PC-9 (cell line): ENCODE results near the gene CDC42EP3. TPM values are rescaled to one million over a fixed set of nuclear protein-coding genes. Genes with fewer than 3 reads are reported as not detected.

Source experiments
- BruUV-seq: library from RNA; stranded (reverse); fragments of 400-500 nt; replicated peaks from 2 replicates; lab custom pipeline; 2021; lab: Mats Ljungman, UMichigan
- CTCF ChIA-PET: fragments of 300-600 bp; sonication (Branson Sonifier 250); formaldehyde crosslinking; loops from one replicate; lab custom pipeline; 2022; ENCODE audit warnings: antibody characterized with exemption; lab: Charles Lee
- POLR2A ChIA-PET: fragments of 300-600 bp; sonication (Branson Sonifier 250); formaldehyde crosslinking; loops from one replicate; lab custom pipeline; 2022; ENCODE audit warnings: antibody characterized with exemption; ENCODE audit not compliant: unreplicated experiment; lab: Charles Lee
- DNase-seq, 2 experiments: peaks; one replicate each; pipeline versions ENCODE4 v3.0.0 to v3.0.0-alpha.2; 2015 to 2022; ENCODE audit warnings: mixed read lengths in 1 of 2
- H2AFZ ChIP-seq: fragments of 200-600 bp; sonication (generic); 2 replicates; pipeline ENCODE4 v1.8.1; 2017; ENCODE audit warnings: antibody characterized with exemption
- H3F3A ChIP-seq: fragments of 200-600 bp; sonication (generic); 2 replicates; pipeline ENCODE4 v1.8.1; 2017; ENCODE audit warnings: antibody characterized with exemption, mild to moderate bottlenecking, low read depth; ENCODE audit not compliant: insufficient read depth
- H3K27ac ChIP-seq: fragments of 200-600 bp; sonication (generic); 2 replicates; pipeline ENCODE4 v1.6.1; 2016; ENCODE audit warnings: mixed run types
- H3K27me3 ChIP-seq: fragments of 200-600 bp; sonication (generic); 2 replicates; pipeline ENCODE4 v1.6.1; 2016; ENCODE audit warnings: low read depth, mixed run types; ENCODE audit not compliant: insufficient read depth
- H3K36me3 ChIP-seq: fragments of 200-600 bp; sonication (generic); 2 replicates; pipeline ENCODE4 v1.6.1; 2016; ENCODE audit warnings: low read depth, mixed run types
- H3K4me1 ChIP-seq: fragments of 200-600 bp; sonication (generic); replicated peaks from 2 replicates; pipeline ENCODE4 v1.6.1; 2016; ENCODE audit warnings: mixed run types; ENCODE audit not compliant: insufficient read depth
- H3K4me2 ChIP-seq: fragments of 200-600 bp; sonication (generic); 2 replicates; pipeline ENCODE4 v1.6.1; 2017; ENCODE audit warnings: mixed run types
- H3K4me3 ChIP-seq: fragments of 200-600 bp; sonication (generic); 2 replicates; pipeline ENCODE4 v1.6.1; 2016; ENCODE audit warnings: mixed run types
- H3K79me2 ChIP-seq: fragments of 200-600 bp; sonication (generic); 2 replicates; pipeline ENCODE4 v1.6.1; 2017; ENCODE audit warnings: low read depth, mixed run types
- H3K9me2 ChIP-seq: fragments of 200-600 bp; sonication (generic); 2 replicates; pipeline ENCODE4 v1.8.1; 2017; ENCODE audit warnings: mild to moderate bottlenecking; ENCODE audit not compliant: insufficient read depth
- H3K9me3 ChIP-seq: fragments of 200-600 bp; sonication (generic); 2 replicates; pipeline ENCODE4 v1.8.1; 2016; ENCODE audit warnings: low read depth; ENCODE audit not compliant: insufficient read depth
- H4K20me1 ChIP-seq: fragments of 200-600 bp; sonication (generic); 2 replicates; pipeline ENCODE4 v1.8.1; 2017; ENCODE audit not compliant: insufficient read depth
- CTCF ChIP-seq: fragments of 200-600 bp; sonication (generic); conservative IDR thresholded peaks from 2 replicates; pipeline ENCODE4 v1.6.1; 2017; ENCODE audit warnings: mixed run types, antibody characterized with exemption, mild to moderate bottlenecking, moderate library complexity
- EZH2 ChIP-seq: fragments of 200-600 bp; sonication (generic); IDR thresholded peaks from 2 replicates; pipeline ENCODE4 v1.8.0; 2017; ENCODE audit warnings: antibody characterized with exemption, low read depth
- intact Hi-C: fragments of 100-400 bp; cut with micrococcal nuclease; formaldehyde crosslinking; loops from one replicate; pipeline ENCODE4 v1.10.0; 2022; ENCODE audit not compliant: unreplicated experiment
- total RNA-seq: library from RNA; stranded (reverse); gene quantifications from 2 replicates; pipeline ENCODE4 v1.2.3, GENCODE V29; 2021

CDC42EP3 gene
- total RNA-seq, 1 experiment from 2014 or later = 54.1 TPM

GRCh38 chr2:37645836-37646235, 25.6 kb downstream of the CDC42EP3 start:
- ChIA-PET POLR2A (no interaction called here), CTCF (no interaction called here)
- DNase-seq = no peak
- Histone ChIP-seq H3K9me3 (peaks cover 6% of the 10 kb centered on the region; the same call in 1 of the 2 replicates), H3K4me1 (no peaks in the 10 kb centered on the region), H2AFZ (no peak overlapping the region), H3K27ac (no peak overlapping the region), H3K9me2 (no peaks in the 10 kb centered on the region), H3K79me2 (peaks cover 65% of the 10 kb centered on the region), H3K27me3 (no peaks in the 10 kb centered on the region), H3K36me3 (peaks cover 72% of the 10 kb centered on the region), H4K20me1 (0 out of 2 replicates have a peak, but pooled peaks cover 3% of the 10 kb centered on the region), H3K4me2 (no peak overlapping the region), H3F3A (peaks cover 8% of the 10 kb centered on the region), H3K4me3 (no peak overlapping the region)
- BruUV-seq = no TSS peak
- intact Hi-C loops = no loop called here
- no peak for TF ChIP-seq CTCF
- no peak for TF ChIP-seq EZH2

DNA sequence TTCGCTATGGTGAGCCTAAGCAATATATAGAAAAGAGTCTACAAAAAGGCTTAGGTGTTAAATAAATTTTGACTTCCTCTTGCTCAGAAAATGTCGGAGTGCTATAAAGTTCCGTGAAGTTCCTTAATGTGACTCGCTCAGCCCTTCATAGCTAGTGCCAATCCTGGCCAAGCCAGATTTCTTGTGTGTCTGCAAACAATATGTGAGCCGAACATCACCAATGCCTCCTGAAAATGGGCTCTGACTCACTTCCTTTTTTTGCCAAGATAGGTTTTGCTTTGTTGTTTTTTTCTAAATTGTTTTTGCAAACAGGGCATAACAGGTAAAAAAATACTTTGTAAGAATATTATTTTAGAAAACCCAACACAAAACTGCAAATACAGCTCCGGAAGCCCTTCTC, 26.1 kb downstream of the CDC42EP3 start:
- Histone ChIP-seq H4K20me1 (0 out of 2 replicates have a peak, but pooled peaks cover under 1% of the 10 kb centered on the region), H3K4me2 (no peak overlapping the region), H3K27me3 (no peaks in the 10 kb centered on the region), H3F3A (peaks cover 8% of the 10 kb centered on the region), H3K36me3 (peaks cover 69% of the 10 kb centered on the region), H3K4me3 (no peak overlapping the region), H3K79me2 (peaks cover 61% of the 10 kb centered on the region), H3K9me3 (peaks cover 6% of the 10 kb centered on the region; the same call in 1 of the 2 replicates), H3K9me2 (no peaks in the 10 kb centered on the region), H3K4me1 (no peaks in the 10 kb centered on the region), H3K27ac (no peak overlapping the region), H2AFZ (no peak overlapping the region)
- TF ChIP-seq EZH2 (no peak), CTCF (no peak)
- no peak for DNase-seq
- intact Hi-C loops = no loop called here
- TSS peak; percentile 4 for BruUV-seq
- CTCF ChIA-PET = no interaction called here
- POLR2A ChIA-PET = interaction anchor here (0.6 kb wide), 1 partner anchor 87 kb away, joined by 6 read pairs; no protein-coding TSS in a partner anchor

DNA sequence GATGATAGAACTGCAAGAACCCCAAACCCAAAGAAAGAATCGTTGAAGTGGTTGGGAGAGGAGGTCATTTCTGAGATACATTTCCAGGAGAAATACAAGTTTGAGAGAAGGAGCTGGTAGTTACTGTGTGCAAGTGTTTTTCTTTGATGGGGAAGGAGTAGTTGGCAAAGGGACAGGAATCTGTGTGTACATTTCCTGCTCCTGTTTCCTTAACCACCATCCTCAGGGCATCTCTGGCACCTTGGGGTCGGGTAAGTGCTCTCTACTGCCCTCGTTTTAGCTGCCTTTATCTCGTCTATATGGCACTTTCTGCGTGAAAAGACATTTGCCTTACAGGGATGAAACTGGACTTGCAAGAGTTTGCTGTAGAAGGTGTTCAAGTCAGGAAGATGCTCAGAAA, 27.3 kb downstream of the CDC42EP3 start:
- DNase-seq = no peak
- no peak overlapping the region for H3K4me2 ChIP-seq
- no peaks in the 10 kb centered on the region for H3K4me1 ChIP-seq
- no peak for TF ChIP-seq CTCF
- no peak for TF ChIP-seq EZH2
- H3K9me2 ChIP-seq = no peaks in the 10 kb centered on the region
- no peaks in the 10 kb centered on the region for H4K20me1 ChIP-seq
- POLR2A ChIA-PET = no interaction called here
- peaks cover 49% of the 10 kb centered on the region for H3K79me2 ChIP-seq
- H3F3A ChIP-seq = peaks cover 13% of the 10 kb centered on the region
- peaks cover 6% of the 10 kb centered on the region; the same call in 1 of the 2 replicates for H3K9me3 ChIP-seq
- no peak overlapping the region for H3K27ac ChIP-seq
- BruUV-seq = no TSS peak
- CTCF ChIA-PET = no interaction called here
- no peak overlapping the region for H2AFZ ChIP-seq
- intact Hi-C loops = no loop called here
- H3K36me3 ChIP-seq = peaks cover 59% of the 10 kb centered on the region
- H3K27me3 ChIP-seq = no peaks in the 10 kb centered on the region
- H3K4me3 ChIP-seq = no peak overlapping the region
